Gastroesophageal sphincter (tissue), 4 donors: ENCODE results near the gene FAAP24. TPM values are rescaled to one million over a fixed set of nuclear protein-coding genes. Genes with fewer than 3 reads are reported as not detected.
"Not testable (repeated sequence)": the region's sequence is repeated elsewhere in the genome, so short reads cannot be mapped to it uniquely, and the experiment has no call there.

Experiments used
- ATAC-seq: fragments of 150-250 bp; one replicate; pipeline ENCODE4 v1.9.1; 2016; ENCODE audit warnings: mild to moderate bottlenecking, moderate library complexity
- H3K27ac ChIP-seq, 4 donors: fragments of 200-600 bp; sonication (generic) in 3 of 4; 1 replicate in 3 of 4; 2 replicates in 1 of 4; pipeline ENCODE4 v1.5.1; 2016 to 2019
- H3K27me3 ChIP-seq: fragments of 200-600 bp; sonication (generic); one replicate; pipeline ENCODE4 v1.5.1; 2019
- H3K36me3 ChIP-seq, 2 donors: fragments of 200-600 bp; sonication (generic); one replicate each; pipeline ENCODE4 v1.5.1; 2019; ENCODE audit warnings: control low read depth in 1 of 2
- H3K4me1 ChIP-seq, 3 donors: fragments of 200-600 bp; sonication (generic); 1 replicate in 2 of 3; 2 replicates in 1 of 3; pipeline ENCODE4 v1.5.1; 2016 to 2019; ENCODE audit warnings: control low read depth in 2 of 3
- H3K4me3 ChIP-seq, 2 donors: fragments of 200-600 bp; sonication (generic); one replicate each; pipeline ENCODE4 v1.5.1; 2019; ENCODE audit warnings: mild to moderate bottlenecking in 1 of 2, moderate library complexity in 1 of 2
- H3K9me3 ChIP-seq, 3 donors: fragments of 200-600 bp; sonication (generic); one replicate each; pipeline ENCODE4 v1.5.1; 2017 to 2019; ENCODE audit warnings: control low read depth in 2 of 3
- EP300 ChIP-seq: sonication (generic); formaldehyde crosslinking; IDR thresholded peaks from one replicate; pipeline ENCODE4 v1.6.1; 2017; ENCODE audit warnings: antibody characterized with exemption, mild to moderate bottlenecking
- POLR2A ChIP-seq, 2 donors: fragments of 450-650 bp; IDR thresholded peaks; one replicate each; pipeline ENCODE4 v1.6.1; 2017; ENCODE audit warnings: antibody characterized with exemption in 2 of 2, mild to moderate bottlenecking in 2 of 2, moderate library complexity in 1 of 2
- POLR2AphosphoS5 ChIP-seq: sonication (generic); formaldehyde crosslinking; IDR thresholded peaks from one replicate; pipeline ENCODE4 v1.6.1; 2017; ENCODE audit warnings: antibody characterized with exemption
- WGBS, 2 donors: methylation state at CpG; one replicate each; pipeline ENCODE4 v1.1.5; 2018; ENCODE audit warnings: low coverage in 1 of 2; 5-methylcytosine and 5-hydroxymethylcytosine counted together
- total RNA-seq, 4 donors: library from RNA; depleted of rRNA; stranded (reverse); fragments of >200 nt; gene quantifications; one replicate each; pipeline ENCODE4 v1.1.0, GENCODE V29; 2016
- TF ChIP-seq, protein P1 (sequence below), 4 experiments: fragments of 200-600 bp in 2 of 4; fragments of 450-650 bp in 2 of 4; sonication (generic) in 1 of 4; IDR thresholded peaks; one replicate each; pipeline ENCODE4 v1.5.1; 2017 to 2019; ENCODE audit warnings: antibody characterized with exemption in 4 of 4, mild to moderate bottlenecking in 2 of 4, moderate library complexity in 2 of 4

The FAAP24 gene
- total RNA-seq, 4 donors from 2014 or later, result 0.27 to 2.5 (median 1.2) TPM

DNA sequence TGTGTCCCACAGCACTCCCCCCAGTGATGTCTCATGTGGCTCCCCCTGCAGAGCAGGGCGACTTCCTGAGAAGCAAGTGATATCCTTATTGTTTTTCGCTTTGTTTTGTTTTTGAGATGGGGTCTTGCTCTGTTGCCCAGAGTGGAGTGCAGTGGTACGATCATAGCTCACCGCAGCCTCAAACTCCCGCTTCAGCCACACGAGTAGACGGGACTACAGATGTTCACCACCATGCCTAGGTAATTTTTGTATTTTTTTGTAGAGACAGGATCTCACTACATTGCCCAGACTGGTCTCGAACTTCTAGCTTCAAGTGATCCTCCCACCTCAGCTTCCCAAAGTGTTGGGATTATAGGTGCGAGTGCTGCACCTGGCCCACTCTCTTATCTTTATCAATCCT is 5.3 kb upstream of the FAAP24 start:
- 93% methylated on average over 8 to 9 of the region's 9 CpGs for WGBS, 2 donors
- H3K36me3 ChIP-seq, result peaks cover 0 to 69% of the 10 kb centered on the region in 2 donors
- H3K27me3 ChIP-seq, result no peaks in the 10 kb centered on the region
- no peaks in the 10 kb centered on the region for H3K9me3 ChIP-seq
- H3K4me3 ChIP-seq, result no peak overlapping the region
- ATAC-seq, result no peak
- TF ChIP-seq EP300 (no peak), POLR2AphosphoS5 (no peak), POLR2A (IDR thresholded peaks at IDR 0.05) (no peak)
- TF ChIP-seq, protein P1, sequence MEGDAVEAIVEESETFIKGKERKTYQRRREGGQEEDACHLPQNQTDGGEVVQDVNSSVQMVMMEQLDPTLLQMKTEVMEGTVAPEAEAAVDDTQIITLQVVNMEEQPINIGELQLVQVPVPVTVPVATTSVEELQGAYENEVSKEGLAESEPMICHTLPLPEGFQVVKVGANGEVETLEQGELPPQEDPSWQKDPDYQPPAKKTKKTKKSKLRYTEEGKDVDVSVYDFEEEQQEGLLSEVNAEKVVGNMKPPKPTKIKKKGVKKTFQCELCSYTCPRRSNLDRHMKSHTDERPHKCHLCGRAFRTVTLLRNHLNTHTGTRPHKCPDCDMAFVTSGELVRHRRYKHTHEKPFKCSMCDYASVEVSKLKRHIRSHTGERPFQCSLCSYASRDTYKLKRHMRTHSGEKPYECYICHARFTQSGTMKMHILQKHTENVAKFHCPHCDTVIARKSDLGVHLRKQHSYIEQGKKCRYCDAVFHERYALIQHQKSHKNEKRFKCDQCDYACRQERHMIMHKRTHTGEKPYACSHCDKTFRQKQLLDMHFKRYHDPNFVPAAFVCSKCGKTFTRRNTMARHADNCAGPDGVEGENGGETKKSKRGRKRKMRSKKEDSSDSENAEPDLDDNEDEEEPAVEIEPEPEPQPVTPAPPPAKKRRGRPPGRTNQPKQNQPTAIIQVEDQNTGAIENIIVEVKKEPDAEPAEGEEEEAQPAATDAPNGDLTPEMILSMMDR (IDR thresholded peaks at IDR 0.05), result no peak
- H3K4me1 ChIP-seq, result peaks cover 0 to 31% (median 15%) of the 10 kb centered on the region in 3 donors
- H3K27ac ChIP-seq, result no peak overlapping the region

DNA sequence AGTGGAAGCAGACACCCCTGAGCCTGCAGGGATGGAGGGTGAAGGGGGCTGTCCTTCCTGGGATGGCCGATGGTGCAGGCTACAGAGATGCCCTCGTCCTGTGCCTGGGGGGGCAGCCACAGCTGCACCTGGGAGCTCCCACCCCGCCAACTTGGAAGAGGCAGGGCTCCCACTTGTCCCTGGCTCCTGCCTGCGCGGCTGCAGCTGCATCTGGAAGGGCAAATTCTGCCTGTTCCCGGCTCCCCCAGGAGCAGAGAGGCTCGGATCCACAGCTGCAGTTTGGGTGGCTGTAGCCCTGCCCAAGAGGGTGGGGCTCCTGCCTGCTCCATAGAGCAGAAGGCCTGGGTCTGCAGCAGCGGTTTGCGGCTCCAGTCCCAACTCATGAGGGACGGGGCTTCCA is 2.5 kb upstream of the FAAP24 start:
- Histone ChIP-seq H3K27ac (no peak overlapping the region), H3K4me3 (no peak overlapping the region), H3K4me1 (peaks cover 0 to 31% (median 15%) of the 10 kb centered on the region in 3 donors), H3K36me3 (peaks cover 0 to 41% of the 10 kb centered on the region in 2 donors), H3K9me3 (no peaks in the 10 kb centered on the region), H3K27me3 (no peaks in the 10 kb centered on the region)
- no peak for ATAC-seq
- TF ChIP-seq POLR2AphosphoS5 (no peak), EP300 (no peak), POLR2A (IDR thresholded peaks at IDR 0.05) (no peak)
- TF ChIP-seq, protein P1 (IDR thresholded peaks at IDR 0.05), result no peak
- no CpG with 5 or more reads among the region's 10 CpGs for WGBS, 2 donors

DNA sequence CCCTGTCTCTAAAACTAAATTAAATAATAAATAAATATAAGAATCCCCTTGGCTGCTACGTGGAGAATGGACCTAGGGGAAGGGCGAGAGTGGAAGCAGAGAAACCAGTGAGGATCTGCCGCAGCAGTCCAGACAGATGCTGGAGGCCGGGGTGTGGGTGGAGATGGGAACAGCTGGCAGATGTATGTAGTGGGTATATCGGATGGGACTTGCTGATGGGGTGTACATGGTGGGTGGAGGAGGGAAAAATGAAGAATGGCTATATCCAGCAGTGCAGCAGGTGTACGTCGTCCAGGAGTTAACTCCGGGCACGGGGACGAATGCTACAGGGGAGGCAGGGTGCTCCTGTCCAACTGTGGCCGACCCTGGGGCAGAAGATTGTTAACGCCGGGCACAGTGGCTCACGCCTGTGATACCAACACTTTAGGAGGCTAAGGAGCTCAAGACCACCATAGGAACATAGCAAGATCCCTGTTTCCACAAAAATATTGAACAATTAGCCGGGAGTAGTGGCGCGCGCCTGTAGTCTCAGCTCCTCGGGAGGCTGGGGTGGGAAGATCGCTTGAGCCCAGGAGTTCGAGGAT is 938 bp upstream of the FAAP24 start:
- TF ChIP-seq EP300 (no peak), POLR2AphosphoS5 (no peak), POLR2A (IDR thresholded peaks at IDR 0.05) (no peak)
- TF ChIP-seq, protein P1 (IDR thresholded peaks at IDR 0.05), result no peak
- Histone ChIP-seq H3K9me3 (no peaks in the 10 kb centered on the region), H3K36me3 (peaks cover 0 to 25% of the 10 kb centered on the region in 2 donors), H3K27ac (peak overlapping the region in 2 of 4 donors; percentile 71 to 72), H3K4me1 (peaks cover 0 to 31% (median 15%) of the 10 kb centered on the region in 3 donors), H3K27me3 (no peaks in the 10 kb centered on the region), H3K4me3 (peak overlapping the region; percentile 73 to 87)
- no peak for ATAC-seq
- 23% methylated on average over 11 to 17 of the region's 21 CpGs for WGBS, 2 donors

DNA sequence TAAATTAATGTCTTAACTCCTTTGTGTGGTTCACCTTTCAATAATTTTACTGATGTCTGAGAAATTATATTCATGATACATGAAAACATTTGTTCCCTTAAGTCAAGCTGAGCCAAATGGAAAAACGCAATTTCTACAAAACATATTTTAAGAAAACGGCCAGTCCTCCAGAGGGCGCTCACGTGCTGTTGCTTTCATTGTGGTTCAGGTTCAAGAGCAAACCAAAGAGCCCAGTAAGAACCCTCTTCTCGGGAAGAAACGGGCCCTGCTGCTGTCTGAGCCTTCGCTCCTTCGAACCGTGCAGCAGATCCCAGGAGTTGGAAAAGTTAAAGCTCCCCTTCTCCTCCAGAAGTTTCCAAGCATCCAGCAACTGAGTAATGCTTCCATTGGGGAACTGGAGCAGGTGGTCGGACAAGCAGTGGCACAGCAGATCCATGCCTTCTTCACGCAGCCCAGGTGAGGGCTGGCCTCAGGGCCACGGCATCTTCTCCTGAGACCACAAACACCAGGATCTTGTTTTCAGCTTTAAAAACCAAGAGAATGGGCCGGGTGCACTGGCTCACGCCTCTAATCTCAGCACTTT is 4.3 kb downstream of the FAAP24 start:
- Histone ChIP-seq H3K4me1 (peaks cover 0 to 2% (median 0%) of the 10 kb centered on the region in 3 donors), H3K9me3 (no peaks in the 10 kb centered on the region), H3K27me3 (no peaks in the 10 kb centered on the region), H3K4me3 (no peak overlapping the region), H3K27ac (no peak overlapping the region), H3K36me3 (peaks cover 0 to 4% of the 10 kb centered on the region in 2 donors)
- TF ChIP-seq, protein P1 (IDR thresholded peaks at IDR 0.05), result peak in 3 of 4 experiments; percentile 50 to 70 (median 51)
- TF ChIP-seq POLR2AphosphoS5, result no peak
- WGBS, 2 donors, result 12 to 36% methylated on average over 3 to 7 of the region's 14 CpGs
- ATAC-seq, result no peak

DNA sequence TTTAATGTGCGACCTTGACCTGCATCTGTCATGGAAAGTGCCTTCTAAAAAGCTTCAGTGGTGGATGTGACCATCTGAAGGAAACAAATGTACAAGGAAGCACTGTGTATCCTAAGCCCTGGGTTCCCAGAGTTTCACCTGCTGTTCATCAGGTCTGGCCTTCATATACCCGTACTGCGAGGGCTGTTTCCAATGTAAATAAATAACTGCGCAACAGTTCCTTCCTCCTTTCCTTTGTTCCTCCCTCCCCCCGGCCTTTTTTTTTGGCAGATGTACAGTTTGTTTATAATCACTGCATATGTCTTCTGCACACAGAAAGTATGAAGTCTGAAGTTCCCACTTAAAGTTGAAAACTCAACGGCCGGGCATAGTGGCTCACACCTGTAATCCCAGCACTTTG is 5.2 kb downstream of the FAAP24 start:
- no peak for ATAC-seq
- Histone ChIP-seq H3K27me3 (no peaks in the 10 kb centered on the region), H3K9me3 (no peaks in the 10 kb centered on the region), H3K27ac (no peak overlapping the region), H3K36me3 (peaks cover 0 to 4% of the 10 kb centered on the region in 2 donors), H3K4me3 (no peak overlapping the region), H3K4me1 (no peaks in the 10 kb centered on the region)
- TF ChIP-seq POLR2AphosphoS5, result no peak
- no peak for TF ChIP-seq POLR2A (IDR thresholded peaks at IDR 0.05)
- TF ChIP-seq EP300, result no peak
- TF ChIP-seq, protein P1 (IDR thresholded peaks at IDR 0.05), result no peak
- 61 to 75% methylated on average over 4 to 5 of the region's 7 CpGs for WGBS, 2 donors

DNA sequence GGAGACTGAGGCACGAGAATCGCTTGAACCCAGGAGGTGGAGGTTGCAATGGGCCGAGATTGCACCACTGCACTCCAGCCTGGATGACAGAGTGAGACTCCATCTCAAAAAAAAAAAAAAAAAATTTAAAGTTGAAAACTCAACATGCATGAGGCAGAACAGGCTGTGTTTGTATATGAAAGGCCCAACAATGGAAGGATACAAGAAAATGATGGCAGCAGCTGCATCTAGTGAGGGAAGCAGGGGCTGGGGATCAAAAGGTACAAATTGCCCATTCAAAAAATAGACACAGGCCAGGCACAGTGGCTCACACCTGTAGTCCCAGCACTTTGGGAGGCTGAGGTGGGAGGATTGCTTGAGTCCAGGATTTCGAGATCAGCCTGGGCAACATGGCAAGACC is 5.8 kb downstream of the FAAP24 start:
- WGBS, 2 donors, result 80 to 83% methylated on average over 1 to 2 of the region's 4 CpGs
- H3K9me3 ChIP-seq, H3K4me1 ChIP-seq, H3K27me3 ChIP-seq, ATAC-seq, H3K4me3 ChIP-seq, H3K36me3 ChIP-seq, H3K27ac ChIP-seq: not testable (repeated sequence)

DNA sequence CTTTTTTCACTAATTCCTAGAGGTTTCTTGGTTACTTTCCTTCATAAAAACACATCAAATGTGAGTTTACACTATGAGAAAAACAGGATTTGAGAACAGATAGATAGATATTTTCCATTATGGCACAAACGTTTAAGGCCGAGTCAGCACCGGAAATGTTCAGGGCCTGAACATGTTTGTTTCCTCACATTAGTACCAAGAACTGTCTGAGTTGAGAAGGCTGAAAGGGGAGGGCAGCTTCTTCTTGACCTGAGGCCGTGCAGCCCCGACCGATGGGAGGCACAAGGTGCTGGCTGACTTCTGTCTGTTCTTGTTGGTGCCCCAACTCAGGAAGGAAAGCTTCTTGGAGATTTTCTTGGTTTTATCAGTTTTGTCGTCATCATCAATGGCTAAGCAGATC is 7.8 kb downstream of the FAAP24 start:
- not testable (repeated sequence) for ATAC-seq
- WGBS, 2 donors, result 73 to 80% methylated on average over 1 to 7 of the region's 7 CpGs

DNA sequence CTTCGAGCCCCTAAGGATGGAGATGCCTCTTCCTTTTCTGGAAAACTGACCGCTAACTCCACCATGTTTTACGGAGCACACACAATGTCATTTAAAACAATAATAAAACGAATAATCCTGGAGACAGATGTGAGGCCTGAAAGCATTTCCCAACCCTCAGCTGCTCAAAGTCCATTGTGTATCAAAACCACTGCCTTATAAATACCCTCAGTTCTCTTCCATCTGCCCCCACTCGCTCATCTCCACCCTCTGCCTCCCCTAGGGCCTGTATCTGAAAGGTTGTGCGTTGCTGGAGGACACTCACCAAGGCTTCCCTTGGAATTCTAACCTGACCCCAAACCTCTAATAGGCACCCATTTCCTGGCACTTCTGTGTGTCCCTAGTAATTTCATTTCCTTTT is 10.4 kb downstream of the FAAP24 start:
- not testable (repeated sequence) for H3K27me3 ChIP-seq, H3K4me1 ChIP-seq, H3K4me3 ChIP-seq, ATAC-seq, H3K36me3 ChIP-seq, H3K27ac ChIP-seq, H3K9me3 ChIP-seq
- WGBS, 2 donors, result 95 to 97% methylated on average over 6 of the region's 6 CpGs

More for the DNA sequence above, 7.8 kb downstream of the FAAP24 start:
- H3K9me3 ChIP-seq, H3K36me3 ChIP-seq, H3K4me3 ChIP-seq, H3K27ac ChIP-seq, H3K27me3 ChIP-seq, H3K4me1 ChIP-seq: not testable (repeated sequence)
